ENCODE results near the gene PRH1.

DNA sequence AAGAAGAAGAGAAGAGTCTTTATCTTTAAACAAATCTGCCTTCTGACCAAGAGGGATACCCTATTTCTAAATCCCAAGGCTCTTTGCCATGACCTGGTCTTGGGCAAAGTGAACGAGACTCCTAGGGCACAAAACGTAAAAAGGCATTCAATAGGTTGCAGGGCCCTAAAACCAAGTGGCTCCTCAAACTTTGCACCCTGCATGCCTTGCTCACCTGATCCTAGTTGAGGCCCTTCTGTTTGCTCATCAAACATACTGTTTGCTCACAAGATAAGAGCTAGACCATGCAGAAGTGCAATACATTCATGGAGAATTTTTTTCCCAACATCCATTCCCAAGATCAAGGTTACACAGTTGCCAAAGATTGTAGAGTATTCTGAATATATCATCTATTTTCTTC, 7.9 kb upstream of the PRH1 start:
- TF ChIP-seq EP300 (IDR thresholded peaks at IDR 0.05) (no peak), POLR2AphosphoS5 (IDR thresholded peaks at IDR 0.05) (no peak), POLR2A (IDR thresholded peaks at IDR 0.05) (no peak)
- TF ChIP-seq, protein P1, sequence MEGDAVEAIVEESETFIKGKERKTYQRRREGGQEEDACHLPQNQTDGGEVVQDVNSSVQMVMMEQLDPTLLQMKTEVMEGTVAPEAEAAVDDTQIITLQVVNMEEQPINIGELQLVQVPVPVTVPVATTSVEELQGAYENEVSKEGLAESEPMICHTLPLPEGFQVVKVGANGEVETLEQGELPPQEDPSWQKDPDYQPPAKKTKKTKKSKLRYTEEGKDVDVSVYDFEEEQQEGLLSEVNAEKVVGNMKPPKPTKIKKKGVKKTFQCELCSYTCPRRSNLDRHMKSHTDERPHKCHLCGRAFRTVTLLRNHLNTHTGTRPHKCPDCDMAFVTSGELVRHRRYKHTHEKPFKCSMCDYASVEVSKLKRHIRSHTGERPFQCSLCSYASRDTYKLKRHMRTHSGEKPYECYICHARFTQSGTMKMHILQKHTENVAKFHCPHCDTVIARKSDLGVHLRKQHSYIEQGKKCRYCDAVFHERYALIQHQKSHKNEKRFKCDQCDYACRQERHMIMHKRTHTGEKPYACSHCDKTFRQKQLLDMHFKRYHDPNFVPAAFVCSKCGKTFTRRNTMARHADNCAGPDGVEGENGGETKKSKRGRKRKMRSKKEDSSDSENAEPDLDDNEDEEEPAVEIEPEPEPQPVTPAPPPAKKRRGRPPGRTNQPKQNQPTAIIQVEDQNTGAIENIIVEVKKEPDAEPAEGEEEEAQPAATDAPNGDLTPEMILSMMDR (IDR thresholded peaks at IDR 0.05): no peak

Data from stomach (tissue), 4 donors.